ENCODE results near the gene AHNAK. TPM values are rescaled to one million over a fixed set of nuclear protein-coding genes. Genes with fewer than 3 reads are reported as not detected.
"Not testable (repeated sequence)": the region's sequence is repeated elsewhere in the genome, so short reads cannot be mapped to it uniquely, and the experiment has no call there.

AHNAK gene
- total RNA-seq, 2 donors from 2014 or later = 80.3 to 131 TPM

DNA sequence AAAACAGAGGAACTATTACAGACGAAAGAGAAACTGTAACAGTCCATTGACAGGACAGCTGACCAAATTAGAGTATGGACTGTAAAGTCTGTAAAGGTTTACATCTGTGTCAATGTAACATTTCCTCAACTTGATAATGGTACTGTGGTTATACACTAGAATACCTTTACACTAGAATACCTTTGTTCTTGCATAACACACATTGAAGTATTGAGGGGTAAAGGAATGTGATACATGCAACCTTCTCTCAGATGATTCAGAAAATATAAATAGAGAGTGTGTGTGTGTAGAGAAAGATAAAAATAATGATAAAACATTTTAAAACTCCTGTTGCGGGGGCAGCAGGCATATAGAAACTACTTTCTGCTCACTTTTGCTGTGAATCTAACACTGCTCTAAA, 32.6 kb upstream of the AHNAK start:
- H3K9me3 Mint-ChIP-seq = no peaks in the 10 kb centered on the region
- H3K4me3 Mint-ChIP-seq = no peak overlapping the region
- H3K4me1 Mint-ChIP-seq (ENCODE audit: low read depth) = peaks cover 15% of the 10 kb centered on the region
- DNase-seq (no peak), ATAC-seq (replicated peaks in 1 of 2) (no peak)
- no peaks in the 10 kb centered on the region for H3K27me3 Mint-ChIP-seq (ENCODE audit: low read depth)
- no peak overlapping the region for H3K27ac Mint-ChIP-seq
- peaks cover 3 to 14% of the 10 kb centered on the region in 2 donors for H3K36me3 Mint-ChIP-seq (ENCODE audit: insufficient read depth in 2 of 2)

DNA sequence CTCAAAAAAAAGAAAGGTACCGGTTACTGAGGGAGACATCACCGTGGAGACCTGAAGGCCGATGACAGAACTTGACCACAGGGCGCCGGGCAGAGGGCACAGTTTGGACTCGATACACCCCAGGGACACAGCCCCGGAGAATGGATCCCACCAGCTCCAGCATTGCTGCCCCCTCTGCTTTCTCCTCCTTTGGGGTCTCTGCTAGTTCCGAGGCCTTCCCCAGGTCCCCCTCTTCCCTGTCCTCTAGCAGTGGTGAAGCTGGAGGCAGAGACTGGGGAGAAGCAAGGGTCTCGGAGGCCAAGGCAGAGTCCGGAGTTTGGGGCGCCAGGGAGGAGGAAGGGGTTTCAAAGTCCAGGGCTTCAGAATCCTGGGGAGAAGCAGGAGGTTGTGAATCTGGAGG, 31.9 kb upstream of the AHNAK start:
- no peak for DNase-seq
- Mint-ChIP-seq H3K27ac (no peak overlapping the region), H3K4me1 (ENCODE audit: low read depth) (peaks cover 15% of the 10 kb centered on the region), H3K27me3 (ENCODE audit: low read depth) (no peaks in the 10 kb centered on the region), H3K9me3 (no peaks in the 10 kb centered on the region), H3K4me3 (no peak overlapping the region), H3K36me3 (ENCODE audit: insufficient read depth in 2 of 2) (peaks cover 3 to 16% of the 10 kb centered on the region in 2 donors)
- no peak for ATAC-seq (replicated peaks in 1 of 2)

DNA sequence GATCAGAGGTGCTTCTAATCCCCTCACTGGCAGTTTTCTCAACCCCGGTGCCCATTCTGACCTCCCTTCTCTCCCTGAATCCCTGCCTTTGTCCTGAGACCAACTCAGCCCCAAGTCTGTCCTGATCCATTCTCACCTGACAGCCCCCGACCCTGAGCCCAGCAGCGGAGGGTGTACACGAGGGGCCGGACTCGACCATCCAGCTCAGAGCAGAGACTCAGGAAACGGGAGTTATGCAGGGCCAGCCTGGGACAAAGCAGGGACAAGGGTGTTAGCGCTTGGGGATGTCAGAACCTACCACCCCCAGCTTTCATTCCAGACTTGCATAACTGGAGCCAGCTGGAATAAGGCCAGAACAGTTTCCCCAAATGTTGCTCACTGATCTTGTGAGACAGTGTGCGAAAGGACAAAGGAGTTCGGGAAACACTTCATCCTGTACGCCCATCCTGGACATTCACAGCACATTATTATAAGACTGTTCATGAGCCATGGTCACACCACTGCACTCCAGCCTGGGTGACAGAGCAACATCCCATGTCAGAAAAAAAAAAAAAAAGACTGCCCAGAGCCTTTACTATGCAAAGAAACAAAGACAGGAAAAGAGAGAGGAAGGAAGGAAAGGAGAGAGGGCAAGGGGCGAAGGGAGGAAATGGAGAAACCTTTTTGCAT, 30.6 kb upstream of the AHNAK start:
- Mint-ChIP-seq H3K9me3 (no peaks in the 10 kb centered on the region), H3K27ac (no peak overlapping the region), H3K4me3 (no peak overlapping the region), H3K4me1 (ENCODE audit: low read depth) (peaks cover 24% of the 10 kb centered on the region), H3K27me3 (ENCODE audit: low read depth) (no peaks in the 10 kb centered on the region), H3K36me3 (ENCODE audit: insufficient read depth in 2 of 2) (peaks cover 9 to 29% of the 10 kb centered on the region in 2 donors)
- DNase-seq (no peak), ATAC-seq (replicated peaks in 1 of 2) (no peak)

DNA sequence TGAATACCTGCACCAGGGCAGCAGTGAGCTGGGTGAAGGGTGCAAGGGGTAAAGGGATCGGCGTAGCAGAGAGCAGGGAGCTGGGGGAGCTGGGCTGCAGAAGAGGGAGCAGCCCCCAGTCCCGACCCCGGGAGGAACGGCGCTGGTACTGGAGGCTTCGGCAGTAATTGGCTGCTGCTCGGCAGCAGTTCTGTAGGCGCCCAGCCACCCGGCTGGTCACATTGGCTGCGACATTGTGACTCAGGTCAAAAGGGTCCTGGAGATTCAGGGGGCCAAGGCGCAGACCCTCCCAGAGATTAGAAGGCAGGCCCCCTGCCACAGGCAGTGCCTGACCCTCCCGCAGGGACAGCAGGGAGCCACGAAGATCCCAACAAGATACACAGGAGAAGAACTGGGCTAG, 29.2 kb upstream of the AHNAK start:
- DNase-seq = no peak
- Mint-ChIP-seq H3K27me3 (ENCODE audit: low read depth) (no peaks in the 10 kb centered on the region), H3K27ac (no peak overlapping the region), H3K4me3 (peak overlapping the region; percentile 92 to 100), H3K9me3 (no peaks in the 10 kb centered on the region), H3K4me1 (ENCODE audit: low read depth) (peaks cover 38% of the 10 kb centered on the region), H3K36me3 (ENCODE audit: insufficient read depth in 2 of 2) (peaks cover 20 to 40% of the 10 kb centered on the region in 2 donors)
- ATAC-seq (replicated peaks in 1 of 2) = no peak

DNA sequence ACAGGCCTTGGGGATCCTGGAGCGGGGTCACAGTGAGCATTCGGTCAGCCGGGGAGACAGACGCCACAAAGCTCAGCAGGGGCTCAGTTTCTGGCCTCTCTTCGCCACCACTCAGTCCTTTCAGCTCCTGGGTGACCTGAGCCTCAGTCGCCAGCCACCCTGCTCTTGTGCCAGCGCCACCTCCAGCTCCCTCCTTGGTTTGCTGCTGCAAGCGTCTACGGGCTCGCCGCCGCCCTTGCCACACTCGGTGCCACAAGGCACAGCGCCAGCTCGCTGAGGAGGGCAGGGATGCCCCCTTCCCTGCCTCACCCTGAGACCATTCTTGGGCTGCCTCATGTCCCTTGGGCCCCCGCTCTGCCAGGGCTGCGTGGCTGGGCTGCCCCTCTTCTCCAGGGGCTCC, 28.6 kb upstream of the AHNAK start:
- H3K4me1 Mint-ChIP-seq (ENCODE audit: low read depth) = peaks cover 44% of the 10 kb centered on the region
- H3K9me3 Mint-ChIP-seq = no peaks in the 10 kb centered on the region
- H3K4me3 Mint-ChIP-seq = peak overlapping the region; percentile 92 to 100
- no peak for DNase-seq
- H3K27ac Mint-ChIP-seq = peak overlapping the region; percentile 77
- H3K27me3 Mint-ChIP-seq (ENCODE audit: low read depth) = no peaks in the 10 kb centered on the region
- H3K36me3 Mint-ChIP-seq (ENCODE audit: insufficient read depth in 2 of 2) = peaks cover 23 to 44% of the 10 kb centered on the region in 2 donors
- no peak for ATAC-seq (replicated peaks in 1 of 2)

DNA sequence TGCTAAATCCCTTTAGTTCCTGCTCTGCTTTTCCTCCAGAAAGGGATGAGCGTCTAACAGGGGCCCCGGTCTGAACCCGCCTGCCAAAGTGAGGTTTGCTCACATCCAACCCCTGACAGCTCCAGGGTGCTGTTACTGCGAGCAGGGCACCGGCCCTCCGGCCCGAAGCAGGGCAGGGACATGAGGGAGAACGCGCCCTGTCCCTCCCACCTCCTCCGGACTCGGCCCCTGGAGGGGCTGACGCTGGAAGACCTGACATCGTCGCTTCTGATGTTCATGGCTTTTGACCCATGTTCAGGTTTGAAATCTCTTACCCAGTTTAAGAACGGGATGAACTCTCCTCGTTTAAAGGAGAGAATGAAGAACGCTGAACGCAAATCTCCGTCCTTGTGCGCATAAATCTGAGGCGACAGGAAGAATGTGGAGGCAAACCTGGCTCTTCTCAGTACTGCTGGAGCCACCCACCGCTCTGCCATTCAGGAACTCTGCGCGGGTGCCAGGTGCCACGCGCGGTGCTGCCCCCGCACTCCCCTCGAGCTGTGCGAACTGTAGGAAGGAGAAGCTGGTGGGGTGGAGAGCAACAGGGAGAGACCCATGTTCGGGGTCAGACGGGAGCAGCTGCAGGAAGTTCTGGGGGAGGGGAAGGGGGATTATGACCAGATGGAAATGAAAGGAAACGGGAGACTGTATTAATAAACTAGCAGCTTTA, 27.9 kb upstream of the AHNAK start:
- no peaks in the 10 kb centered on the region for H3K27me3 Mint-ChIP-seq (ENCODE audit: low read depth)
- ATAC-seq (replicated peaks in 1 of 2) (peak; percentile 18 to 30), DNase-seq (peak; percentile 26 to 34)
- no peaks in the 10 kb centered on the region for H3K9me3 Mint-ChIP-seq
- H3K4me3 Mint-ChIP-seq = peak overlapping the region; percentile 92 to 100
- peak overlapping the region; percentile 99 for H3K27ac Mint-ChIP-seq
- peaks cover 51% of the 10 kb centered on the region for H3K4me1 Mint-ChIP-seq (ENCODE audit: low read depth)
- peaks cover 24 to 47% of the 10 kb centered on the region in 2 donors for H3K36me3 Mint-ChIP-seq (ENCODE audit: insufficient read depth in 2 of 2)

DNA sequence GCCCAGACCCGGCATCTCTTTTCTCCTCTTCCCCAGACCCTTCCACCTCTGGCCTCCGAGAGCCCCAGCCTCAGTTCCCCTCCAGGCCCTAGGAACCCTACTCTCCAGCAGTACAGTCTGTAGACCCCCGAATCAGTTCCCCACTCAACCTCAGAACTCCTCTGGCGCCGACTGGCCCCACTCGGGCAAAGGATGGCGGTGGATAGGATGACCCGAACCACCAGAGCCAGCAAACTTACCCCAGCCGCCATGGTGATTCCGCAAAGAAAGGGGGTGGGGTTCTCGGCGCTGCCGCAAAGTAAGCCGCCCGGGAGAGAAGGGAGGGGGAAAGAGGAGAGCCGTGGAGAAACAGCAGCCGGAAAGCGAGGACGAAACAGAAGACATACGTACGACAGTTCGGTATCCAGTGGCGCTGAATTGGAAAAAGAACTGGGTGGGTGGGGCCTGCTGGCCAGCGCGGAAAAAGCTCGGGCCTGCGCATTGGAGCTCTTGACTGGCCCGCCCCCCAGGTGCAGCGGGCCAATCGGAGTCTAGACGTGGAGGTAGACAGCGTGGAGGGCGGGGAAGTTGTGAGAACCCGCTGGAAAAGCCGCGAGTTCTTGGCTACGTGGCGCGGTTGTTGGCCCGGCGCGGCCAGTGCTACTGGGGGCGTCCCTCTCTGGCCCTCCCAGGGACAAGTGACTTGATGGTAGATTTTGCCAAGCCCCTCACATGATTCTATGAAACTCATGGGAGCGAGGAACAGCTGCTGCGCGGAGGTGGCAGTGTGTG, 27.2 kb upstream of the AHNAK start, which contains the start of gene EEF1G:
TSS of gene EEF1G (minus strand) at position 300 of the 771 bp plus-strand sequence. CDS start at position 251, 49 bp downstream.
- Mint-ChIP-seq H3K4me3 (peak within 1 kb of the TSS; percentile 92 to 100), H3K36me3 (ENCODE audit: insufficient read depth in 2 of 2) (peaks cover 24 to 52% of the 10 kb centered on the region in 2 donors), H3K9me3 (no peaks in the 10 kb centered on the region), H3K27ac (peak within 1 kb of the TSS; percentile 99), H3K4me1 (ENCODE audit: low read depth) (peaks cover 57% of the 10 kb centered on the region), H3K27me3 (ENCODE audit: low read depth) (no peaks in the 10 kb centered on the region)
- peak; percentile 98 to 99 for DNase-seq
- ATAC-seq (replicated peaks in 1 of 2) = peak; percentile 94 to 96

DNA sequence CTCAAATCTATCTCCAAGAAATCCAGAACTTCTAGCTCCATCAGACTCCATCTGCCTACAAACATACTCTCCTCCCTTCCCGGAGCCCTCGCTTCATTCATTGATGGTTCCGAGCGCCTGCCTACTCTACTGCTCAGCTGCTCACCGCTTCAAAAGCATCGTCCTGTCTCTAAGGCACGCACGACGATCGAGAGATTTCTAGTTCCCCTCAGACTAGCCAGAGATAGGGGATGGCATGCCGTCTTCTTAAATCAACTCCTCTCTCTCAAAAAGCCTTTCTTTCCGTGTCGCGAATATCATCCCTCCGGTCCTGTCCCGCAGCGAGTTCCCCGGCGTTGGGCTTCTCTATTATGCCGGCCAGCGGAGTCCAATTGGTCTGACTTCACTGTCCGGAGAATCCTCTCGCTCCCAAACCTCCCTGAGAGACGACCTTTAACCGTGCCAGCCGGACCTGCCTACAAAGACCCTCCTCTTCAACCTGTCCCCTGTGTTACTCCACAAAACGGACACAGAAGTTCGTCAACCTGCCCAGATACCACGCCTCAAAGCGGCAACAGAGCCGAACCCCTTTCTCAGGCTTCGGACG, 26.5 kb upstream of the AHNAK start:
- no peaks in the 10 kb centered on the region for H3K27me3 Mint-ChIP-seq (ENCODE audit: low read depth)
- ATAC-seq (replicated peaks in 1 of 2) (no peak), DNase-seq (peak in 1 of 2 donors; percentile 28)
- H3K9me3 Mint-ChIP-seq = no peaks in the 10 kb centered on the region
- H3K27ac Mint-ChIP-seq = peak overlapping the region; percentile 99
- H3K4me1 Mint-ChIP-seq (ENCODE audit: low read depth) = peaks cover 63% of the 10 kb centered on the region
- peaks cover 24 to 55% of the 10 kb centered on the region in 2 donors for H3K36me3 Mint-ChIP-seq (ENCODE audit: insufficient read depth in 2 of 2)
- H3K4me3 Mint-ChIP-seq = peak overlapping the region; percentile 92 to 100

DNA sequence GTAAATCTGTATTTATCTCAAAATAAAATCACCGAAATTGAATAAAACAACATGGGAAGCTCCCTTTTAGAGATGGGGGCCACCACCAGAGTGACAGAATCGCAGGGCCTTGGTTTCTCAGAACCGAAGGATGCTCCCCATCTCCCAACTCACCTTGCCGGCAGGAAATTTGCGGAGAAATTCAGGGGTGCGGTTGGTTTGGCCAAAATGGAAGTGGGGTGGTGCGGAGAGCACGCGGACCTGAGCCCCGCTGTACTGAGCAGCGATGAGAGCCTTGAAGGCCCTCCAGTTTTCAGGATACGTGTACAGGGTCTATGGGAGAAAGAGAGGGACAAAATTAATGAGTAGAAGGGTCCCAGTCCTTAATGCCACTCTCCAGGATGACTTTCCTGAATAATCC, 25.8 kb upstream of the AHNAK start:
- DNase-seq (no peak), ATAC-seq (replicated peaks in 1 of 2) (no peak)
- H3K27ac Mint-ChIP-seq = peak overlapping the region; percentile 99
- H3K36me3 Mint-ChIP-seq (ENCODE audit: insufficient read depth in 2 of 2) = peaks cover 25 to 52% of the 10 kb centered on the region in 2 donors
- peaks cover 67% of the 10 kb centered on the region for H3K4me1 Mint-ChIP-seq (ENCODE audit: low read depth)
- no peaks in the 10 kb centered on the region for H3K27me3 Mint-ChIP-seq (ENCODE audit: low read depth)
- no peaks in the 10 kb centered on the region for H3K9me3 Mint-ChIP-seq
- H3K4me3 Mint-ChIP-seq = peak overlapping the region; percentile 92 to 100

DNA sequence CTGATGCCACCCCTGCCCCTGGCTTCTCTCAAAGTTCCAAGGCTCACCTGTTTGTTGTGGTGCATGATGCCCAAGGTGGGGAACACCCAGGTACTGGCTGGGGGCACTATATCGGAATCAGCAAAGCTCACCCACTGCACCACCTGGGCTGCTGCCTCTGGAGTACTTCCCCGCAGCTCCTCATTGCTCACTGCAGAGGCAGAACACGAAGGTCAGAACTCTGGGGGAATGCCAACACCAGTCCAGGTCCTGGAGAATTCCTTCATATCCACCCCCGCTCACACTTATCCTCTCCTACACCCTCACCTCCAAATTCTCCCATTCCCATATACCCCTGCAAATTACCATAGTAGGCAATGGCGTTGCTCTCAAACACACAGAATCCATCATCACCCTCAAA, 24.9 kb upstream of the AHNAK start:
- not testable (repeated sequence) for ATAC-seq (replicated peaks in 1 of 2); H3K9me3 Mint-ChIP-seq; H3K27me3 Mint-ChIP-seq (ENCODE audit: low read depth); DNase-seq
- Mint-ChIP-seq H3K4me1 (ENCODE audit: low read depth) (peaks cover 76% of the 10 kb centered on the region), H3K4me3 (peak overlapping the region; percentile 92 to 100), H3K27ac (peak overlapping the region; percentile 99), H3K36me3 (ENCODE audit: insufficient read depth in 2 of 2) (peaks cover 28 to 59% of the 10 kb centered on the region in 2 donors)

DNA sequence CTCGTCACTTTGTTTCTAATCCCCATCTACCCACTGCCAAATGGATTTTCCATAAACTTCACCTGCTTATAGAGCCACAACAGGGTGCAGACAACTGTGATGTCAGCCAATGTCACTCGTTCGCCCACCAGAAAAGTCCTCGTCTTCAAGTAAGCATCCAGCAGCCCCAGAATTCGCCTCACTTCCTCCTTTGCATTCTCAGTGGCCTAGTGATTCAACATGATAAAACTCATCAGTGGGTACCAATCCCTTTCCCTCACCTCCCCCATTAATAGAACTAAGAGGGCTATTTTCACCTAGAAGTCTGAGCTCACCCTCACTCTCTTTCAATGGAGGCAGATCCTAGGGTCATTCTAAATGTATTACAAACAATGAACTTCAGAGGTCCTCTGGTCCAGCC, 24.3 kb upstream of the AHNAK start:
- H3K27ac Mint-ChIP-seq = peak overlapping the region; percentile 99
- H3K36me3 Mint-ChIP-seq (ENCODE audit: insufficient read depth in 2 of 2) = peaks cover 32 to 65% of the 10 kb centered on the region in 2 donors
- not testable (repeated sequence) for ATAC-seq (replicated peaks in 1 of 2); H3K27me3 Mint-ChIP-seq (ENCODE audit: low read depth); DNase-seq; H3K9me3 Mint-ChIP-seq
- H3K4me1 Mint-ChIP-seq (ENCODE audit: low read depth) = peaks cover 82% of the 10 kb centered on the region
- H3K4me3 Mint-ChIP-seq = peak overlapping the region; percentile 92 to 100

DNA sequence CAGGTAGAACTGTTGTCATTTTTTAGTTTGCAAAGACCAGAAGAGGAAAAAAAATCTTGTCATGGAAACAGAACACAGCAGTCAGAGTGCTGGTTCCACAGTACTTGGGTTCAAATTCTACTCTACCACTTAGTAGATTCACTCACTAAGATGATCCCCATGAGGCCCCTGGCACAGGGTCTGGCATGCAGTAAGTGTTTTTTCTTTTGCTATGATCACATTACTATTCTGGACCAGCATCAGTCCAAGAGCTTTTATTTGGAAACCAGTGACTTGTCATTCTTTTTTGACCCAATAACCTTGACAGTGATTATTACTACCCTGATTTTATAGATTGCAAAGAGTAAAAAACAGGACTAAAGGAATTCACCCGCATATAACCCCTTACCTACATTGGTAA, 23.0 kb upstream of the AHNAK start:
- peak overlapping the region; percentile 45 for H3K27ac Mint-ChIP-seq
- no peaks in the 10 kb centered on the region for H3K27me3 Mint-ChIP-seq (ENCODE audit: low read depth)
- peak overlapping the region; percentile 7 to 22 for H3K4me3 Mint-ChIP-seq

More for the DNA sequence above, 23.0 kb upstream of the AHNAK start:
- H3K36me3 Mint-ChIP-seq (ENCODE audit: insufficient read depth in 2 of 2) = peaks cover 31 to 71% of the 10 kb centered on the region in 2 donors
- ATAC-seq (replicated peaks in 1 of 2) = no peak
- H3K9me3 Mint-ChIP-seq = no peaks in the 10 kb centered on the region
- H3K4me1 Mint-ChIP-seq (ENCODE audit: low read depth) = peaks cover 75% of the 10 kb centered on the region
- no peak for DNase-seq
